ENCODE measurements around the gene PLSCR4.
A peak's percentile ranks its signal among the peaks of the same experiment; 100 is the strongest.

PLSCR4 gene

DNA sequence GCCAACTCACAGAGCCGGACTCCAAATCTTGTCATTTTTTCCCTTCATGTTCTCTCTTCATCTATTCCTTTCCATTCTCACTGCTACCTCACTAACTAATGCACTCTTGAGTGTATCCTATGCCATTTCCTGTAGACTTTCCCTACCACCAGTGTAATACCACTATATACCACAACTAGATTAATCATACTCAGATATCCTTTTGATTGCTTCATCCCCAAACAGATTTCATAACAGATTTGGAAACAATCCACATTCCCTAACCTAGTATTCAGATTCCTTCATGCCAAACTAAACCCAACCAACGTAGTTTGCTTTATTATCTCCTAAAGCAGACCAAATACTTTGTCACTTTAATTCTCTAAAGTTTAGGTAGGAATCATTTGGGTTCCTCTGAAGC lies 87.3 kb downstream of the PLSCR4 start:
- Histone ChIP-seq H3K18ac (ENCODE audit: low read length) (no peak overlapping the region), H3K9me3 (replicated peaks in 1 of 2; ENCODE audit: control insufficient read depth in 2 of 2, insufficient read depth in 1 of 2, low read depth in 1 of 2, low read length in 2 of 2) (no peaks in the 10 kb centered on the region), H2BK5ac (ENCODE audit: low read length) (no peak overlapping the region), H2AK5ac (ENCODE audit: low read depth, low read length) (no peak overlapping the region), H2BK15ac (ENCODE audit: low read length) (no peak overlapping the region), H3K4me1 (ENCODE audit: control insufficient read depth in 2 of 2, insufficient read depth in 1 of 2, low read depth in 1 of 2, low read length in 2 of 2) (no peaks in the 10 kb centered on the region), H2AFZ (ENCODE audit: low read length) (no peak overlapping the region), H3K27ac (replicated peaks; ENCODE audit: low read length) (no peak overlapping the region), H3K9ac (ENCODE audit: low read depth, low read length, poor library complexity) (no peak overlapping the region), H3K27me3 (ENCODE audit: control insufficient read depth in 3 of 3, insufficient read depth in 3 of 3, low read depth in 1 of 3, low read length in 3 of 3) (peaks cover 0 to 19% (median 4%) of the 10 kb centered on the region in 3 experiments), H3K79me1 (ENCODE audit: low read depth, low read length) (no peaks in the 10 kb centered on the region), H2BK120ac (ENCODE audit: low read depth, low read length) (no peak overlapping the region), H3K36me3 (replicated peaks in 1 of 2; ENCODE audit: control insufficient read depth in 2 of 2, insufficient read depth in 2 of 2, low read length in 2 of 2) (no peaks in the 10 kb centered on the region), H4K91ac (ENCODE audit: low read depth, low read length, poor library complexity) (no peak overlapping the region), H3K14ac (ENCODE audit: low read length) (no peak overlapping the region), H3K4ac (ENCODE audit: low read length) (no peak overlapping the region), H4K8ac (ENCODE audit: low read depth, low read length) (no peak overlapping the region), H3K4me2 (ENCODE audit: insufficient read depth, low read length, poor library complexity, severe bottlenecking) (no peak overlapping the region), H3K4me3 (ENCODE audit: low read length in 2 of 2) (no peak overlapping the region), H2BK12ac (ENCODE audit: low read length) (no peak overlapping the region), H3K23ac (ENCODE audit: low read depth, low read length, poor library complexity) (no peak overlapping the region)
- no CpG with 5 or more reads among the region's 2 CpGs for WGBS, 2 donors (ENCODE audit: extremely low coverage in 2 of 2, insufficient read length in 2 of 2, insufficient replicate concordance in 1 of 2)
- DNase-seq (ENCODE audit: low spot score), result no peak

DNA sequence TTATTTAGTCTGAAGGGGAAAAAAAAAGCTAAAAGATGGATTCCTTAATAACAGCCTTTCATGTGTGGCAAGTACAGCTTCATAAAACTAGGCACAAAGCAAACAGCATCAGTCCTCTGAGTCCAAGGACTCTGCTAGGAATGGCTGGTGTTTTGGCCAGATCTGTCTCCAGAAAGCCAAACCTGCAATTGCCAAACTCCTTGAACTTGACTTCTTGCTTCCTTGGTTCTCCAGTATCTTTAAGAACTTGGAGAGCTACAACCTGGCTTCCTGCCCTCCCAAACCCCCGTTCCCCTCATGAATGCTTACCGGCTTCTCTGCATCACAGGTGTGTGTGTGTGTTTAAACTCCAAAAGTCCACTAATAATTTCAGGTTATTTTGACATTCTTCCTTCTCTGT lies 88.3 kb downstream of the PLSCR4 start:
- Histone ChIP-seq H2AFZ (ENCODE audit: low read length) (no peak overlapping the region), H3K36me3 (replicated peaks in 1 of 2; ENCODE audit: control insufficient read depth in 2 of 2, insufficient read depth in 2 of 2, low read length in 2 of 2) (no peaks in the 10 kb centered on the region), H3K4ac (ENCODE audit: low read length) (no peak overlapping the region), H2BK15ac (ENCODE audit: low read length) (no peak overlapping the region), H3K14ac (ENCODE audit: low read length) (no peak overlapping the region), H2AK5ac (ENCODE audit: low read depth, low read length) (no peak overlapping the region), H3K4me2 (ENCODE audit: insufficient read depth, low read length, poor library complexity, severe bottlenecking) (no peak overlapping the region), H3K79me1 (ENCODE audit: low read depth, low read length) (no peaks in the 10 kb centered on the region), H3K4me1 (ENCODE audit: control insufficient read depth in 2 of 2, insufficient read depth in 1 of 2, low read depth in 1 of 2, low read length in 2 of 2) (no peaks in the 10 kb centered on the region), H2BK120ac (ENCODE audit: low read depth, low read length) (no peak overlapping the region), H4K8ac (ENCODE audit: low read depth, low read length) (no peak overlapping the region), H2BK12ac (ENCODE audit: low read length) (no peak overlapping the region), H4K91ac (ENCODE audit: low read depth, low read length, poor library complexity) (no peak overlapping the region), H3K27me3 (ENCODE audit: control insufficient read depth in 3 of 3, insufficient read depth in 3 of 3, low read depth in 1 of 3, low read length in 3 of 3) (peaks cover 0 to 19% (median 4%) of the 10 kb centered on the region in 3 experiments), H3K18ac (ENCODE audit: low read length) (no peak overlapping the region), H3K4me3 (ENCODE audit: low read length in 2 of 2) (no peak overlapping the region), H3K27ac (replicated peaks; ENCODE audit: low read length) (no peak overlapping the region), H3K9me3 (replicated peaks in 1 of 2; ENCODE audit: control insufficient read depth in 2 of 2, insufficient read depth in 1 of 2, low read depth in 1 of 2, low read length in 2 of 2) (no peaks in the 10 kb centered on the region), H2BK5ac (ENCODE audit: low read length) (no peak overlapping the region), H3K9ac (ENCODE audit: low read depth, low read length, poor library complexity) (no peak overlapping the region), H3K23ac (ENCODE audit: low read depth, low read length, poor library complexity) (no peak overlapping the region)
- no CpG with 5 or more reads among the region's 2 CpGs for WGBS, 2 donors (ENCODE audit: extremely low coverage in 2 of 2, insufficient read length in 2 of 2, insufficient replicate concordance in 1 of 2)
- DNase-seq (ENCODE audit: low spot score), result no peak

- no peak overlapping the region for H2BK15ac ChIP-seq (ENCODE audit: low read length)
- H3K27me3 ChIP-seq (ENCODE audit: control insufficient read depth in 3 of 3, insufficient read depth in 3 of 3, low read depth in 1 of 3, low read length in 3 of 3), result peaks cover 0 to 19% (median 4%) of the 10 kb centered on the region in 3 experiments
- H3K4me1 ChIP-seq (ENCODE audit: control insufficient read depth in 2 of 2, insufficient read depth in 1 of 2, low read depth in 1 of 2, low read length in 2 of 2), result no peaks in the 10 kb centered on the region
- no peak overlapping the region for H2BK12ac ChIP-seq (ENCODE audit: low read length)
- no peak overlapping the region for H3K27ac ChIP-seq (replicated peaks; ENCODE audit: low read length)
- no peak overlapping the region for H2BK120ac ChIP-seq (ENCODE audit: low read depth, low read length)
- no peak overlapping the region for H3K4ac ChIP-seq (ENCODE audit: low read length)
- H2AFZ ChIP-seq (ENCODE audit: low read length), result peak overlapping the region; percentile 97
- H3K4me2 ChIP-seq (ENCODE audit: insufficient read depth, low read length, poor library complexity, severe bottlenecking), result peak overlapping the region; percentile 86
- no peak overlapping the region for H3K23ac ChIP-seq (ENCODE audit: low read depth, low read length, poor library complexity)
- no peaks in the 10 kb centered on the region for H3K9me3 ChIP-seq (replicated peaks in 1 of 2; ENCODE audit: control insufficient read depth in 2 of 2, insufficient read depth in 1 of 2, low read depth in 1 of 2, low read length in 2 of 2)
- H4K91ac ChIP-seq (ENCODE audit: low read depth, low read length, poor library complexity), result no peak overlapping the region
- H3K14ac ChIP-seq (ENCODE audit: low read length), result no peak overlapping the region
- H3K18ac ChIP-seq (ENCODE audit: low read length), result peak overlapping the region; percentile 16
- no peak overlapping the region for H3K9ac ChIP-seq (ENCODE audit: low read depth, low read length, poor library complexity)
- peak overlapping the region; percentile 59 to 88 for H3K4me3 ChIP-seq (ENCODE audit: low read length in 2 of 2)
- no peaks in the 10 kb centered on the region for H3K36me3 ChIP-seq (replicated peaks in 1 of 2; ENCODE audit: control insufficient read depth in 2 of 2, insufficient read depth in 2 of 2, low read length in 2 of 2)
- WGBS, 2 donors (ENCODE audit: extremely low coverage in 2 of 2, insufficient read length in 2 of 2, insufficient replicate concordance in 1 of 2), result no CpG with 5 or more reads among the region's 15 CpGs
- no peak overlapping the region for H2AK5ac ChIP-seq (ENCODE audit: low read depth, low read length)
- H3K79me1 ChIP-seq (ENCODE audit: low read depth, low read length), result no peaks in the 10 kb centered on the region
- no peak overlapping the region for H4K8ac ChIP-seq (ENCODE audit: low read depth, low read length)
- DNase-seq (ENCODE audit: low spot score), result no peak
- no peak overlapping the region for H2BK5ac ChIP-seq (ENCODE audit: low read length)
Measured at GRCh38 chr3:146161663-146162002, 89.3 kb downstream of the PLSCR4 start.

DNA sequence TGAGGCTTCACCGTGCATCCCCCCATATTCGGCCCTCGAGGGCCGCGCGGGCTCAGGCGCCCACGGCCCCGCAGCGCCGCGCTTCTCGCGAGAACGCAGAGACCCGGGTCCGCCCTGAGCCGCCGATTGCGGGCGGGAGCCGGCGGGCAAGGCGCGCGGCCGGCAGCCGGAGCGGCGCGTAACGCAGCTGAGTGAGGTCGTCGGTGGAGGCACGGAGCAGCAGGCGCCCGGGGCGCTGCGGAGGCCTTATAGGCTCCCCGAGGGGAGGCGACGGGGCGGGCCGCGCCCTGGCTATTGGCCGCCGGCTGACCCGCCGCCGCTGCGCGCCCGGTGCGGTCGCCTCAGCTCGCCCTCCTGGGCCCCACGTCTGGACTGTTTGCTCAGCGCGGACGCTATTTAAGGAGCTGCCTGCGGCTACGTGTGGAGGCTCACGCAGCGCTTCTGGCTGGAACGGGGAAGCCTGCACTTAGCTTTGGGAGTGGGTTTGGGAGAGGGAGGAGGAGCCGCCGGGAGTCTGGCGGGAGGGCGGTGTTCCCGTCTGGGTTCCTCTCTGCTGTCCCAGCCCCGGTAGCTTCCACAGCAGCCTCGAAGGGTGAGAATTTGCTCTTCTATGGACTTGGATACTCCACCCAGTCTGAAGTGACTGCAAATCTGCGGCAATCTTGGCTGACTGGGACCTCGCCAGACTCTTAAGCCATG lies 89.8 kb downstream of the PLSCR4 start, which contains the start of gene PLOD2:
Gene PLOD2 (minus strand): TSS at position 221 of the 699 bp plus-strand sequence. CDS start 195 bp downstream, at position 26.
- Histone ChIP-seq H3K27me3 (ENCODE audit: control insufficient read depth in 3 of 3, insufficient read depth in 3 of 3, low read depth in 1 of 3, low read length in 3 of 3) (peaks cover 0 to 19% (median 4%) of the 10 kb centered on the region in 3 experiments), H3K9ac (ENCODE audit: low read depth, low read length, poor library complexity) (peak within 1 kb of the TSS; percentile 51), H4K8ac (ENCODE audit: low read depth, low read length) (no peak within 1 kb of the TSS), H2BK12ac (ENCODE audit: low read length) (no peak within 1 kb of the TSS), H2BK120ac (ENCODE audit: low read depth, low read length) (no peak within 1 kb of the TSS), H2AK5ac (ENCODE audit: low read depth, low read length) (no peak within 1 kb of the TSS), H3K23ac (ENCODE audit: low read depth, low read length, poor library complexity) (peak within 1 kb of the TSS; percentile 70), H3K4me3 (ENCODE audit: low read length in 2 of 2) (peak within 1 kb of the TSS; percentile 59 to 88), H4K91ac (ENCODE audit: low read depth, low read length, poor library complexity) (no peak within 1 kb of the TSS), H3K4me1 (ENCODE audit: control insufficient read depth in 2 of 2, insufficient read depth in 1 of 2, low read depth in 1 of 2, low read length in 2 of 2) (no peaks in the 10 kb centered on the region), H3K27ac (replicated peaks; ENCODE audit: low read length) (no peak within 1 kb of the TSS), H3K9me3 (replicated peaks in 1 of 2; ENCODE audit: control insufficient read depth in 2 of 2, insufficient read depth in 1 of 2, low read depth in 1 of 2, low read length in 2 of 2) (no peaks in the 10 kb centered on the region), H3K14ac (ENCODE audit: low read length) (no peak within 1 kb of the TSS), H3K36me3 (replicated peaks in 1 of 2; ENCODE audit: control insufficient read depth in 2 of 2, insufficient read depth in 2 of 2, low read length in 2 of 2) (no peaks in the 10 kb centered on the region), H3K4ac (ENCODE audit: low read length) (no peak within 1 kb of the TSS), H3K18ac (ENCODE audit: low read length) (peak within 1 kb of the TSS; percentile 87), H2BK15ac (ENCODE audit: low read length) (peak within 1 kb of the TSS; percentile 60), H2BK5ac (ENCODE audit: low read length) (peak within 1 kb of the TSS; percentile 85), H3K79me1 (ENCODE audit: low read depth, low read length) (no peaks in the 10 kb centered on the region), H3K4me2 (ENCODE audit: insufficient read depth, low read length, poor library complexity, severe bottlenecking) (peak within 1 kb of the TSS; percentile 86), H2AFZ (ENCODE audit: low read length) (peak within 1 kb of the TSS; percentile 97)
- DNase-seq (ENCODE audit: low spot score), result peak; percentile 65
- WGBS, 2 donors (ENCODE audit: extremely low coverage in 2 of 2, insufficient read length in 2 of 2, insufficient replicate concordance in 1 of 2), result no CpG with 5 or more reads among the region's 74 CpGs

Measured in neuronal stem cell (in vitro differentiated cells).